SW 1271 (cell line): Measurements from ENCODE around the gene RIPK1.
"Not testable (repeated sequence)": the region's sequence is repeated elsewhere in the genome, so short reads cannot be mapped to it uniquely, and the experiment has no call there.

Experiments used
- DNase-seq, 2 experiments: peaks; one replicate each; lab custom pipeline; 2025; lab: John Stamatoyannopoulos, UW

RIPK1 gene

GRCh38 chr6:3068329-3069214 lies at the start of gene RIPK1:
TSS of gene RIPK1 (plus strand) at chr6:3068494. CDS start at chr6:3076824, 8,330 bp downstream.
- peak; percentile 76 to 91 for DNase-seq

GRCh38 chr6:3019065-3019464 lies 49.2 kb upstream of the RIPK1 start:
- no peak for DNase-seq

GRCh38 chr6:3019749-3020320 lies 48.5 kb upstream of the RIPK1 start:
- DNase-seq, result no peak

- DNase-seq, result not testable (repeated sequence)
Observed at GRCh38 chr6:3020976-3021598, 47.2 kb upstream of the RIPK1 start.

GRCh38 chr6:3022765-3023662 lies 45.3 kb upstream of the RIPK1 start:
- peak in 1 of 2 experiments; percentile 75 for DNase-seq

GRCh38 chr6:3023663-3024483 lies 44.4 kb upstream of the RIPK1 start:
- DNase-seq, result peak; percentile 95 to 97

GRCh38 chr6:3026791-3027626 lies 41.3 kb upstream of the RIPK1 start:
- no peak for DNase-seq

GRCh38 chr6:3028156-3028555 lies 40.1 kb upstream of the RIPK1 start:
- DNase-seq, result not testable (repeated sequence)

GRCh38 chr6:3031857-3032640 lies 36.2 kb upstream of the RIPK1 start:
- no peak for DNase-seq

- DNase-seq, result no peak
Observed at GRCh38 chr6:3032986-3033385, 35.3 kb upstream of the RIPK1 start.

- no peak for DNase-seq
Observed at GRCh38 chr6:3033652-3034051, 34.6 kb upstream of the RIPK1 start.

- no peak for DNase-seq
Observed at GRCh38 chr6:3035397-3035796, 32.9 kb upstream of the RIPK1 start.

- no peak for DNase-seq
Observed at GRCh38 chr6:3036861-3037637, 31.2 kb upstream of the RIPK1 start.

GRCh38 chr6:3037638-3038365 lies 30.5 kb upstream of the RIPK1 start:
- no peak for DNase-seq

- no peak for DNase-seq
Observed at GRCh38 chr6:3039384-3039783, 28.9 kb upstream of the RIPK1 start.

- no peak for DNase-seq
Observed at GRCh38 chr6:3041147-3041546, 27.1 kb upstream of the RIPK1 start.

- no peak for DNase-seq
Observed at GRCh38 chr6:3041606-3042005, 26.7 kb upstream of the RIPK1 start.

GRCh38 chr6:3045369-3045768 lies 22.9 kb upstream of the RIPK1 start:
- no peak for DNase-seq
